HG03469 (cell line): ENCODE measurements around the gene METTL18.

Experiments
- ATAC-seq: cut with Tn5 transposase; IDR thresholded peaks from one replicate; pipeline ENCODE4 v1.9.1; 2021; ENCODE audit warnings: mild to moderate bottlenecking, moderate library complexity, moderate number of reproducible peaks; ENCODE audit not compliant: unreplicated experiment

The METTL18 gene

DNA sequence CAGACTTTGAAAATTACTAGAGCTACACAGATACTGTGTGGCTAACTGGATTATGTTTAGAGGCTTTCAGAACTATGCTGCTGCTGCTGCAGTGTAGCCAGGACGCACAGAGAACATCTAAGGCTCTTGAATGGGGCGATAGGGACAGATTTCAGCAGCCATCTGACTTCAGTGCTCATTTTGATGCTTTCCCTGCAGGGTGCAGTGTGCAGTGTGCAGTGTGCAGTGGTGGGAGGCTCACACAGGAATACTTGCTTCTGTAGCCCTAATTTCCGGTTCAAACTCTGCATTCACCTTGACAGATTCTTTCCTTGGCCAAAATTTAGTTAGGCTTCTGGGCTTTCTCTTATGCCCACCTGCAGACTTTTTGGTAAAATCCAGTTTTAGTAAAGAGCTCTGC lies 7.7 kb downstream of the METTL18 start:
- no peak for ATAC-seq

DNA sequence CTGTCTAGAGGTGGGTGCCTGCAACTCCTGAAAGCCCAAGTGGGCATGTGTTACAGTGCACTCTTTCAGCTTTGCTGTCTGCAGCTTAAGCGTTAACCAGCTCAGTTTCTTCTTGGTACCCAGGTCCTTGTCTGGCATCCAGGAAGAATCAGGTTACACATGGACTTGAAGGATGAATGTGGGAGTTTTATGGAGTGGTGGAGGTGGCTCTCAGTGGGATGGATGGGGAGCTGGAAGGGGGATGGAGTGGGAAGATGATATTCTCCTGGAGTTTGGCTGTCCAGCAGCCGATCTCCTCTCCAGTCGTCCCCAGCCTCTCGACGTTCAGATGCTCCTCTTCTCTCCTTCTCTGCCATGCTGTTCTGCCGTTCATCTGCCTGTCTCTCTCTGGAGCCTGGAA lies 9.4 kb downstream of the METTL18 start:
- ATAC-seq = no peak

DNA sequence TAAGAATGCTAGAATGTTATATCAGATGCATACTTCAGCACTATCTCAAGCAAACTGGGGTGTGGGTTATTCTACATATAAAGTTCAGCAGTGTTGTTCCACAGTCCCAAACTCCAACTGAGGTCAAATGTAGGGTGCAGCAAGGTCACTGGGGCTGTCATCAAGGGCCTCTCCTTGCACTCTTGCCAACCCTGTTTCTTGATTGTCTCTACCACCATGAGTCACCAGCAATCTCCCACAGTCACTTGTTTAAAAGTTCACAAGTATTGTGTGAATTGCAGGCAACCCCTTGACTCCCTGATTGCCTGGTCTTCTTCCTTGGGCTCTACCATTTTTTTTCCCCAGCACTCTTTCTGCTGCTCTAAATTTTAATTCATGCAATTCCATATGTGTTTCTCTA lies 10.6 kb downstream of the METTL18 start:
- no peak for ATAC-seq

DNA sequence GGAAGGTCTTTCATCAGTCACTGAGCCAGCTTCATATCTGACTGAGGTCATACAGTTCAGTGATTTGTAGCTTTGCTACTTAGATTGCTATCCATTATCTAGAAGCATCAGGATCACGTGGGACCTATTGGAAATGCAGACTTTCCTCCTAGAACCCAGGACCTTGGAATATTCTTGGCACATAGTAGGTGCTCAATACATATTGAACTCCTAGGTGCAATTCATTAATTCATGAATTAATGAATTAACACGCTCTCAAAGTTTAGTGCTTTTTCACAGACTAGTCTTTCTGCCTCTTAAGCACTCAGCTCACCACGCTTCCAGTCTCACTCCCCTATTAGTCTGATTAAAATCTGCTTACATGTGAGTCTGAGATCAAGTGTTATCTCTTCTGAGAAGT lies 12.1 kb downstream of the METTL18 start:
- ATAC-seq = no peak

DNA sequence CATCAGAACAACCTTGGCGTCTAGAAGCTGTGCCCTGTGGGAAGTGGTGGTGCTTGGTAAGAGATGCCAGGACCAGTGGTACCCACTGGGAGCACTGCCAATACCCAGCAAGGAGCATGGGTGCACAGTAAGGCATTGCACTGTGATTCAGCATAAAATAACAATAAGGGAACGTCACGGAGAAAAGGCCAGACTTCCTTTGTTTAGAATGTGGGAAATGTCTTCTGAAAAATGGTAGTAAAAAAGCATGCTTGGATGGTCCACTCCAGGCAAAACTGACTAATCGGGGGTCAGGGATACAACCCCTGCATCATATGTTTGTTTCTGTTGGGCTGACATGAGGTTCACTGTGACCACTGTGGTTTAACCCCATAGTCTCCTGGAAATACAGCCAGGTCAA lies 14.7 kb downstream of the METTL18 start:
- no peak for ATAC-seq

DNA sequence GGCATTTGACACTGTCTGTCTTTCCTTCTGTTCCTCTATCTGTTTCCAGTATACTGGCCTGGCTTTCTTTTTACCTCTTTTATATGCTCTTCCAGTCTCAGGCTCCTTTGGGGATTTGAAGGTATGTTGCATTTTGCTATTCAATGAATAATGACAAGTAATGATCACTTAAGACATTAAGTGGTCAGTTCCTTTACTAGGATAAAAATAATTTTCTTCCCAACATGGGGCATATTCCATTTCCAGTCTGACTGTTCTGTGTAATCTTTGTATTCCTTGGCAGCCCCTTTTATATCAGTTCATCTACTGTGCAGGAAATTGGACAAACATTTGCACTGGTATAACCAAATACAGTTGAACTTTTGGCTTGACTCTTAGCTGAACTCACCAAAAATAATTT lies 15.6 kb downstream of the METTL18 start:
- ATAC-seq = no peak

DNA sequence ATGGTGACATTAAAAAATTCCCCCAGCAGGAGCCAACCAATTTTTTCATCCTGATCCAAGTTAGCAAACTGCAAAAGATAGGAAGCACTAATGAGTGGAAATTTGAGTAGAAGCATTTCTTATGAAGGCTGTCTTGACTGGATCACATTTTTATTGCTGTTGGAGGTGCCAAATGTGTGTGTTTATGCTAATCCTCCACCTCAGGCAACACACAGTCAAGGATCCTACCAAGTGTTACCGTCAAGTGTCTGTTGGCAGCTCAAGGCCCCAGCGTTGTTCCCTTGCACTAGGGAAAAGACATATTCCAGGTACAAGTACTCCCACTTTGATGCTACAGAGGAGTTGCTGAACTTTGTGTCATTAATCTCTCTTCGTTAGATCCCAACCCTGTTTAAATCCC lies 18.3 kb downstream of the METTL18 start:
- ATAC-seq = no peak

DNA sequence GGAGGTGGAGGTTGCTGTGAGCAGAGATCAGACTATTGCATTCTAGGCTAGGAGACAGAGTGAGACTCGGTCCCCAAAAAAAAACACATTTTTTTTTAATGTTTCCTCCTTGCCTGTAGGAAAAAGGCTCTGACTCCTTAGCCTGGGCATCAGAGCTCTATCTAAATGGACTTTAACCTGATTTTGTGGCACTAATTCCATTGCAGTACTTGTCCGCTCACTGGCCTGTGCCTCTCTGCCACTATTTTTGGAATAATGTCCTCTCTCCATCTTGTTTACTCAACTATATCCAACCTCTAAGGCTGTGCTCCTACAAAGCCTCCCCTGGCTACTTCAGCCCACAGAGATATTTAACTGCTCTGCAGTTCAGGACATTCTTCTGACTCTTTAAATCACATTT lies 26.5 kb downstream of the METTL18 start:
- no peak for ATAC-seq

DNA sequence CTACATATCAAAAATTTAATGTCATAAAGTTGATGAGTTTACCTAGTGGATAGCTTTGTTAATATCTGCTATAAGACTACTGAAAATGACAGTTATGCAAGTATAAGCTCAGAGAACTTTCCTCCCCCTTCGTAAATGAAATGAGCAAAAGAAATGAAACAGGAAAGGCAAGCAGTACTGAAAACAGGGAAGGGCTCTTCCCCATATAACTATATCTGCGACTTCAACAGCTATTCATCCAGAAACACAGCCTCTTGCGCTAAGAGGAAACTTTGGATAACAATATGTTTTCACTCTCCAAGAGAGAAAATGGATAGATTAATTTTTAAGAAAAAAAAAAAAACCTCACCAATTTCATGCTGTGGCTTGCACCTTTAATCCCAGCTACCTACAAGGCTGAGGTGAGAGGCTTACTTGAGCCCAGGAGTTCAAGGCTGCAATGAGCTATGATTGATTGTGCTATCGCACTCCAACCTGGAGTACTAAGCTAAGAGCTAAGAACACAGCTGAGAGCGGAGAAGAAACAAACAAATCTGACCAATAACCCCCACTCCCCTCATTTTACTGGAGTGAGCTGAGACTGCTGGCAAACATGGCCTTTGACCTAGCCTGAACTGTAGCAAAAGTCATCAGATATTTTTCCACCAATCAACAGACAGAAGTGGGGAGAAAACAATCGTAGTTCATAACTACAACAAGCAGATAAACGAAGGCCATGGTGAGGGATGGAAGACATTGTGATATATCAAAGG lies 29.0 kb downstream of the METTL18 start:
- ATAC-seq = no peak

DNA sequence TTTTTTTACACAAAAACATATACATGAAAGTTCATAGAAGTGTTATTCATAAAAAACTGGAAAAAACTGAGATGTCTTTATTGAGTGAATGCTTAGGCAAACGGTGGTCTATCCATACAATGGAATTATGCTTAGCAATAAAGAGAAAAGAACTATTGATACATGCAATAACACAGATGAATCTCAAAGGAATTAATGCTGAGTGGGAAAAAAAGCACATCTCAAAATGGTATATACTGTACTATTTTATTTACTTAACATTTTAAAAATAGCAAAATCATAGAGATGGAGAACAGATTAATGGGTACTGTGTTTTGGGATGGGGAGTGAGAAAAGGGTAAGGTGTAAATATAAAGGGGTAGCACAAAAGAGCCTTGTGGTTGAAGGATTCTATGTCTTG lies 29.8 kb downstream of the METTL18 start:
- ATAC-seq = no peak

DNA sequence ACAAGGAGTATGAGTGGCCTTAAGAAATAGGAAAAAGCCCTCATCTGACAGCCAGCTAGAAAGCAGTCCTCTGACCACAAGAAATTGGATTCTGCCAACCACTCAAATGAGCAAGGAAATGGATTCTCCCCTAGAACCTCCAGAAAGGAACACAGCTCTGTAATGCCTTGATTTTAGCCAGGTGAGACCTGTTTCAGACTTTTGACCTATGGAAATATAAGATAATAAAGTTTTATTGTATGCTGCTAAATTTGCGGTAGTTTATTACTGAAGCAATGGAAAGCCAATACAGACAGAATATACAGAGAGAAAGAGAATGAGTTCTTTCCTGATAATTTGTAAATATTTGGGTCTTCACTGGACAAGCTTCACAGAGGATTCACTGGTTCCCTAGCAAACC lies 32.0 kb downstream of the METTL18 start:
- ATAC-seq = no peak

DNA sequence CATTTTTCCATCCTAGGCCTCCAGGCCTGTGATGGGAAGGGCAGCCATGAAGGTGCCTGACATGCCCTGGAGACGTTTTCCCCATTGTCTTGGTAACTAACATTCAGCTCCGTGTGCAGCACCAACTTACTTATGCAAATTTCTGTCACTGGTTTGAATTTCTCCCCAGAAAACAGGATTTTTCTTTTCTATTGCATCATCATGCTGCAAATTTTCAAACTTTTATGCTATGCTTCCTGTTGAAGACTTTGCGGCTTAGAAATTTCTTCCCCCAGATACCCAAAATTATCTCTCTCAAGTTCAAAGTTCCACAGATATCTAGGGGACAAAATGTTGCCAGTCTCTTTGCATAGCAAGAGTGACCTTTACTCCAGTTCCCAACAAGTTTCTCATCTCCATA lies 35.7 kb downstream of the METTL18 start:
- no peak for ATAC-seq

DNA sequence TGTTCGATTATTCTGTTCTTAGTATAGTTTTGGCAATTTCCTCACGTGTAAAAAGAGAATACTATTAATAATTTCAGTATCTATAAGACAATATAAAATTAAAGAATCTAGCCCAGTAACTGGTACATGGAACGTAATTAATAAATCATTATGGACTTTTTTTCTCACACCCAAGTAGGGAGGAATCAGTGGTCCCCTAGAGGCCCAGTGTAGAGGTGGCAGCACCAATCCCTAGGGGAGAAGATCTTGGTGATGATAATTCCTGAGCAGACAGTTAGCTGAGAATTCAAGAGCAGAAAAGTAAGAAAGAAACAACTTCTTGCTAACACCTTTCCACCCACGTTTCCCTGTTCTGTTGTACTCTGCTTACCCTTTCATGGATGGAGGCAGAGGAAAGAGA lies 41.2 kb downstream of the METTL18 start:
- no peak for ATAC-seq

DNA sequence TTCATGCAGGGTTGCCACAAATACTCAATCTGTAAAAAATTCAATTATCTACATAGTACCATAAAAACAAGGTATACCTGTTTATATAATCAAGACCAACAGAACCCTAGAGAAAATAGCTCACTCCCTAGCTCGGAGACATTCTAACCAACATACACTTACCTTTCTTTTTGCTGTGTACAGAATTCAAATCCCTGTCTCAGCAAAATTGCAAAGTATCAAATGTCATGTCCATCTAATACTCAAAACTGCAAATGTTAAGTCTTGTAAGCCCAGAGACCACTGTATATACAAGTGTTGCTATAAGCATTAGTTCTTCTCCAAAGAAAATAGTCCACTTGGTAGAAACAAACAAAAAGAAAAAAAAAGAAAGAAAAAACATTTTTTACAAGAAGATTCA lies 44.7 kb downstream of the METTL18 start:
- no peak for ATAC-seq

DNA sequence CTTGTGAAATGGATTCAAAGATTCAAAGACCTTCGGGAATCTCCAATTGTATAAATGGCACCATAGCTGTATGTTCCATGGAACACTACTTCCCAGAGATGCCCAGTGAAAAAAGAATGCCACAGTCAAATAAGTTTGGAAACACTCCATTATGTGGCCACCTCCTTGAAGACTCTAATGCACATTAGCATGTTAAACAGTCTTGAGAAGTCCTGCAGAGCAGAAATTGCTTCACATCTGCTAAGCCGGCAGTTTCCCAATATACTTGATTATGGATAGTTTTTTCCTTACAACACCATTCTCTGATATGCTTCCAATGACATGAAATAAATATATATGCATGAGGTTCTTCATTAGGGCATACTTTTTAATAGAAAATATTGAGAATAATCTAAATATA lies 48.2 kb downstream of the METTL18 start:
- ATAC-seq = no peak

DNA sequence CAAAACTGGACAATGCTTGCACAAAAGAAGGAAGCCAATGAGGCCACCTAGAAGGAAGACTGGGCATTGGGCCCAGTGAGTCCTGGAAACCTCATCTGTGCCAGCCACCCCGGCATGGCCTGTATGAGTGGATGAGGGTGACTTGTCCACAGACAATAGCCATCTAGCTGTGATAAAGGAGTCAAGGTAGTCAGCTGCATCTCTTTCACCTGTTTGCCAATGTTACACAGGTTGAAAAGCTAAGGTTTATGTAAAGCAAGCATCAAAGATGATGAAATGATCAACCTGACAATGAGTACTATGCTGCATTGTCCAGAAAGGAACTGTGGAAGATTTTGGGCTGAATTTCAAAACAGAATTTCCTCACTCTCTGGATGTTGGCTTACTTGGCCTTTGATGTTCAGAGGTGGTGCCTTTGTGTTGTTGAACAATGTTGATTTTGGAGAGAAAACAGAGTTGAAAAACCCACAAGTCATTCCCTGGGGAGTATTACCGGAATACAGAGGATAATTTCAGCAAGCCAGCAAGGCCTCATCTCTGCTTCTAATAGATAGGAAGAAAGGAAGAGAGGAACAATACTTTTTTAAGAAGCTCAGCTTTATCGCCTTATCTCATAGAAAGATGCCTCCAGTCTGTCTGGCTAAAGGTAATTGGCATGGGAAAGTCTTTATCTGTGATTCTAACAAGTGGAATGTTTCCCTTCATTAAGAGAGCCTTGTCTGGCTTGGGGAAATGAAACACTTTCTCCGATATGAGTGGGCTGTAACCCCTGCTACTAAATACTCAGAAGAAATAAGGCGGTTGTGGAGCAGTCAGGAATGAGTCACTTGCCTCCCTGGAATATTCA lies 49.5 kb downstream of the METTL18 start:
- no peak for ATAC-seq
